HepG2 (cell line): ENCODE measurements around the gene HTR2A. TPM values are rescaled to one million over a fixed set of nuclear protein-coding genes. Genes with fewer than 3 reads are reported as not detected.

Source experiments
- ARNT ChIP-seq: fragments of 450-650 bp; IDR thresholded peaks from 2 replicates; pipeline ENCODE4 v1.6.1; 2017
- CBX1 ChIP-seq: IDR thresholded peaks from one replicate; pipeline ENCODE4 v1.6.1; 2016; ENCODE audit warnings: antibody characterized with exemption, low read depth
- CC2D1A ChIP-seq: sonication (generic); formaldehyde crosslinking; IDR thresholded peaks from 2 replicates; pipeline ENCODE4 v1.8.1; 2023; ENCODE audit warnings: mild to moderate bottlenecking, missing genetic modification reagents
- CENPT ChIP-seq: sonication (generic); formaldehyde crosslinking; IDR thresholded peaks from 2 replicates; pipeline ENCODE4 v1.8.0; 2022; ENCODE audit warnings: low read depth, mild to moderate bottlenecking, moderate library complexity, missing genetic modification reagents
- MAFK ChIP-seq, 2 experiments: IDR thresholded peaks in 1 of 2; conservative IDR thresholded peaks in 1 of 2; 2 replicates each; pipeline ENCODE4 v1.6.1; 2011; ENCODE audit warnings: improper control_type of control experiment in 2 of 2, low read length in 2 of 2
- RNF2 ChIP-seq: fragments of 450-650 bp; conservative IDR thresholded peaks from 2 replicates; pipeline ENCODE4 v1.6.1; 2016; ENCODE audit warnings: low read depth
- SALL1 ChIP-seq: sonication (generic); formaldehyde crosslinking; IDR thresholded peaks from 2 replicates; pipeline ENCODE4 v1.8.0; 2022; ENCODE audit warnings: mild to moderate bottlenecking, missing genetic modification reagents
- ZFX ChIP-seq: sonication (generic); formaldehyde crosslinking; IDR thresholded peaks from 2 replicates; pipeline ENCODE4 v1.4.0; 2020; ENCODE audit warnings: mild to moderate bottlenecking, low read depth, missing genetic modification reagents, moderate library complexity
- ZFY ChIP-seq: sonication (generic); formaldehyde crosslinking; IDR thresholded peaks from 2 replicates; pipeline ENCODE4 v1.4.0; 2020; ENCODE audit warnings: missing genetic modification reagents
- ZNF235 ChIP-seq: sonication (generic); formaldehyde crosslinking; IDR thresholded peaks from 2 replicates; pipeline ENCODE4 v1.8.1; 2023; ENCODE audit warnings: mild to moderate bottlenecking, missing genetic modification reagents, borderline replicate concordance
- ZNF274 ChIP-seq: sonication (generic); formaldehyde crosslinking; IDR thresholded peaks from 2 replicates; pipeline ENCODE4 v1.5.1; 2020; ENCODE audit warnings: mild to moderate bottlenecking, missing genetic modification reagents
- ZNF496 ChIP-seq: sonication (generic); formaldehyde crosslinking; IDR thresholded peaks from 2 replicates; pipeline ENCODE4 v1.8.1; 2023; ENCODE audit warnings: mild to moderate bottlenecking, moderate library complexity, missing genetic modification reagents; ENCODE audit not compliant: insufficient replicate concordance
- ZNF777 ChIP-seq: sonication (generic); formaldehyde crosslinking; IDR thresholded peaks from 2 replicates; pipeline ENCODE4 v1.4.0; 2020; ENCODE audit warnings: missing genetic modification reagents
- ZNF781 ChIP-seq: sonication (generic); formaldehyde crosslinking; IDR thresholded peaks from 2 replicates; pipeline ENCODE4 v1.5.1; 2020; ENCODE audit warnings: borderline replicate concordance, mild to moderate bottlenecking, missing genetic modification reagents; ENCODE audit errors: not compliant biosample characterization
- ZNF879 ChIP-seq: sonication (generic); formaldehyde crosslinking; IDR thresholded peaks from 2 replicates; pipeline ENCODE4 v1.8.1; 2023; ENCODE audit warnings: missing genetic modification reagents
- polyA plus RNA-seq, 8 experiments: library from polyadenylated mRNA; depleted of rRNA in 3 of 8; stranded (reverse) in 7 of 8; unstranded in 1 of 8; fragments of >200 nt; fragmentation: Illumina TruSeq in 4 of 8; extraction: Trizol in 4 of 8; gene quantifications; 2 replicates each; pipeline versions ENCODE4 v1.2.1 to v1.2.3, GENCODE V29; 2011 to 2016; ENCODE audit warnings: low read depth in 4 of 8, missing spikeins in 1 of 8, mixed read lengths in 1 of 8; ENCODE audit not compliant: insufficient read depth in 1 of 8
- total RNA-seq, 5 experiments: library from RNA; depleted of rRNA; stranded (reverse); fragments of >200 nt; fragmentation: Illumina TruSeq; extraction: Trizol; gene quantifications; 2 replicates each; pipeline ENCODE4 v1.2.3, GENCODE V29; 2016; ENCODE audit warnings: low read depth in 1 of 5
- TF ChIP-seq, protein P1 (sequence below): sonication (generic); formaldehyde crosslinking; IDR thresholded peaks from 2 replicates; pipeline ENCODE4 v1.8.1; 2023; ENCODE audit warnings: missing genetic modification reagents, mild to moderate bottlenecking, borderline replicate concordance
- TF ChIP-seq, protein P2 (sequence below): IDR thresholded peaks from 2 replicates; pipeline ENCODE4 v1.6.1; 2016; ENCODE audit warnings: mild to moderate bottlenecking
- TF ChIP-seq, protein P3 (sequence below): sonication (generic); formaldehyde crosslinking; IDR thresholded peaks from 2 replicates; pipeline ENCODE4 v1.4.0; 2020; ENCODE audit warnings: low read depth, missing genetic modification reagents
- TF ChIP-seq, protein P4 (sequence below): sonication (generic); formaldehyde crosslinking; IDR thresholded peaks from 2 replicates; pipeline ENCODE4 v1.5.0; 2020; ENCODE audit warnings: missing genetic modification reagents
- TF ChIP-seq, protein P5 (sequence below): sonication (generic); formaldehyde crosslinking; IDR thresholded peaks from 2 replicates; pipeline ENCODE4 v1.8.0; 2023; ENCODE audit warnings: mild to moderate bottlenecking, missing genetic modification reagents
- TF ChIP-seq, protein P6 (sequence below): sonication (generic); formaldehyde crosslinking; IDR thresholded peaks from 2 replicates; pipeline ENCODE4 v1.4.0; 2020; ENCODE audit warnings: mild to moderate bottlenecking, missing genetic modification reagents

HTR2A gene
- total and polyA plus RNA-seq, 2 of the 13 experiments (the other 11 are each of a cell fraction or from before 2014, with no cell fraction given), result not detected

DNA sequence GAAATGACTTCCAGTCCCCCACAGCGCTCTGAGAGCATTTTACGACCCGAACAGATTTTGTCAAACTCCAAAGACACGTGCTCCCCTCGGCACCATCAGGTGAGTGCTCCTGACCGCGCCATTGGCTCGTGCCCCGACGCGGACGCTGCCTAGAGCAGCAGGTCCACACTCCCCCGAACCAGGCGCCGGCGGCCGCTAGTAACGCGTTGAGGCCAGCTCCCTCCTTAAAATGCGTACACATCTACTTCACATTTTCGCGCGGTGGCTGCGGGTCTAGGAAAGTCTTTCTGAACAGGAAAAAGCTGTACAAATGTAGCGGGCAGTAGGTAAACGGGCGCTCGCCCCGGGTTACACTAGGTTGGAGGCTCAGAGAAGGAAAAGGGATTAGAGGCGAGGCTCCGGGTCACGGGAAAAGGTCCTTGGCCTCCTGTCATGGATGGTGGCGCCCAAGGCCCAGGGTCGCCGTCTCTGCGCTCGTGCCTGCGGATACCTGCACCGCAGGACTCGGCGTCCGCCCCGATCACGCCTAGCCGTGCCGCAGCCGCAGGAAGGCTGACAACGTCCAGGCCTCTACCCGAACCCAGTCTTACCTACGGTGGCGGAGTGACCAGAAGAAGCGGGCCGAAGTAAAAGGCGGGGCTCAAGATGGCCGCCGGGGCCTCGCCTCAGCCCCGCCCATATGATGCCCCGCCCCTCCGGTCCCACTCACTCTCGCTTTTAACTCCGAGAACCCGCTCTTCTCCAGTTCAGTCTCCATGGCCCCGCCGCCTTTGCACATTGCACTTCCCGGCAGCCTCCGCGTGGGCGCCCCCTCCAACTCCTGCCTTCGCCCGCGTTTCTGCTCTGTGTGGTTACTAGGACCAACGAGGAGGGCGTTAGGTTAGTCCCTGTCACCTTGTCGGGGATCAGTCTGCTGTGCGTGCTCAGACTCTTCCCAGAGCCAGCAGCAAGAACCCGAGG, 100.1 kb downstream of the HTR2A start, which contains the start of gene ESD (continued):
- TF ChIP-seq ZFX (CRISPR knock-in tag) (peak; percentile 98), MAFK (conservative IDR thresholded peaks at IDR 0.05 in 1 of 2, IDR thresholded peaks at IDR 0.05 in 1 of 2; ENCODE audit: low read length in 2 of 2) (no peak), ZNF781 (peak; percentile 79), SALL1 (peak; percentile 74), ZFY (CRISPR knock-in tag) (peak; percentile 98), ARNT (no peak), ZNF496 (CRISPR knock-in tag) (no peak), CENPT (CRISPR knock-in tag) (no peak), ZNF235 (CRISPR knock-in tag) (peak; percentile 55; the same call in 1 of the 2 replicates), CBX1 (no peak), ZNF274 (CRISPR knock-in tag) (peak; percentile 81), RNF2 (peak; percentile 83), CC2D1A (no peak), ZNF777 (CRISPR knock-in tag) (peak; percentile 70; the same call in 1 of the 2 replicates), ZNF879 (CRISPR knock-in tag) (peak; percentile 76; the same call in 1 of the 2 replicates)
- TF ChIP-seq, protein P1, sequence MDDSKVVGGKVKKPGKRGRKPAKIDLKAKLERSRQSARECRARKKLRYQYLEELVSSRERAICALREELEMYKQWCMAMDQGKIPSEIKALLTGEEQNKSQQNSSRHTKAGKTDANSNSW (CRISPR knock-in tag), result peak; percentile 73; the same call in 1 of the 2 replicates
- TF ChIP-seq, protein P2, sequence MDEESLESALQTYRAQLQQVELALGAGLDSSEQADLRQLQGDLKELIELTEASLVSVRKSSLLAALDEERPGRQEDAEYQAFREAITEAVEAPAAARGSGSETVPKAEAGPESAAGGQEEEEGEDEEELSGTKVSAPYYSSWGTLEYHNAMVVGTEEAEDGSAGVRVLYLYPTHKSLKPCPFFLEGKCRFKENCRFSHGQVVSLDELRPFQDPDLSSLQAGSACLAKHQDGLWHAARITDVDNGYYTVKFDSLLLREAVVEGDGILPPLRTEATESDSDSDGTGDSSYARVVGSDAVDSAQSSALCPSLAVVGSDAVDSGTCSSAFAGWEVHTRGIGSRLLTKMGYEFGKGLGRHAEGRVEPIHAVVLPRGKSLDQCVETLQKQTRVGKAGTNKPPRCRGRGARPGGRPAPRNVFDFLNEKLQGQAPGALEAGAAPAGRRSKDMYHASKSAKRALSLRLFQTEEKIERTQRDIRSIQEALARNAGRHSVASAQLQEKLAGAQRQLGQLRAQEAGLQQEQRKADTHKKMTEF (CRISPR knock-in tag), result peak; percentile 81
- TF ChIP-seq, protein P3, sequence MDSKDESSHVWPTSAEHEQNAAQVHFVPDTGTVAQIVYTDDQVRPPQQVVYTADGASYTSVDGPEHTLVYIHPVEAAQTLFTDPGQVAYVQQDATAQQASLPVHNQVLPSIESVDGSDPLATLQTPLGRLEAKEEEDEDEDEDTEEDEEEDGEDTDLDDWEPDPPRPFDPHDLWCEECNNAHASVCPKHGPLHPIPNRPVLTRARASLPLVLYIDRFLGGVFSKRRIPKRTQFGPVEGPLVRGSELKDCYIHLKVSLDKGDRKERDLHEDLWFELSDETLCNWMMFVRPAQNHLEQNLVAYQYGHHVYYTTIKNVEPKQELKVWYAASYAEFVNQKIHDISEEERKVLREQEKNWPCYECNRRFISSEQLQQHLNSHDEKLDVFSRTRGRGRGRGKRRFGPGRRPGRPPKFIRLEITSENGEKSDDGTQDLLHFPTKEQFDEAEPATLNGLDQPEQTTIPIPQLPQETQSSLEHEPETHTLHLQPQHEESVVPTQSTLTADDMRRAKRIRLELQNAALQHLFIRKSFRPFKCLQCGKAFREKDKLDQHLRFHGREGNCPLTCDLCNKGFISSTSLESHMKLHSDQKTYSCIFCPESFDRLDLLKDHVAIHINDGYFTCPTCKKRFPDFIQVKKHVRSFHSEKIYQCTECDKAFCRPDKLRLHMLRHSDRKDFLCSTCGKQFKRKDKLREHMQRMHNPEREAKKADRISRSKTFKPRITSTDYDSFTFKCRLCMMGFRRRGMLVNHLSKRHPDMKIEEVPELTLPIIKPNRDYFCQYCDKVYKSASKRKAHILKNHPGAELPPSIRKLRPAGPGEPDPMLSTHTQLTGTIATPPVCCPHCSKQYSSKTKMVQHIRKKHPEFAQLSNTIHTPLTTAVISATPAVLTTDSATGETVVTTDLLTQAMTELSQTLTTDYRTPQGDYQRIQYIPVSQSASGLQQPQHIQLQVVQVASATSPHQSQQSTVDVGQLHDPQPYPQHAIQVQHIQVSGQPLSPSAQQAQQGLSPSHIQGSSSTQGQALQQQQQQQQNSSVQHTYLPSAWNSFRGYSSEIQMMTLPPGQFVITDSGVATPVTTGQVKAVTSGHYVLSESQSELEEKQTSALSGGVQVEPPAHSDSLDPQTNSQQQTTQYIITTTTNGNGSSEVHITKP (CRISPR knock-in tag), result peak; percentile 35; the same call in 1 of the 2 replicates
- TF ChIP-seq, protein P4, sequence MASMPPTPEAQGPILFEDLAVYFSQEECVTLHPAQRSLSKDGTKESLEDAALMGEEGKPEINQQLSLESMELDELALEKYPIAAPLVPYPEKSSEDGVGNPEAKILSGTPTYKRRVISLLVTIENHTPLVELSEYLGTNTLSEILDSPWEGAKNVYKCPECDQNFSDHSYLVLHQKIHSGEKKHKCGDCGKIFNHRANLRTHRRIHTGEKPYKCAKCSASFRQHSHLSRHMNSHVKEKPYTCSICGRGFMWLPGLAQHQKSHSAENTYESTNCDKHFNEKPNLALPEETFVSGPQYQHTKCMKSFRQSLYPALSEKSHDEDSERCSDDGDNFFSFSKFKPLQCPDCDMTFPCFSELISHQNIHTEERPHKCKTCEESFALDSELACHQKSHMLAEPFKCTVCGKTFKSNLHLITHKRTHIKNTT, result no peak
- TF ChIP-seq, protein P5, sequence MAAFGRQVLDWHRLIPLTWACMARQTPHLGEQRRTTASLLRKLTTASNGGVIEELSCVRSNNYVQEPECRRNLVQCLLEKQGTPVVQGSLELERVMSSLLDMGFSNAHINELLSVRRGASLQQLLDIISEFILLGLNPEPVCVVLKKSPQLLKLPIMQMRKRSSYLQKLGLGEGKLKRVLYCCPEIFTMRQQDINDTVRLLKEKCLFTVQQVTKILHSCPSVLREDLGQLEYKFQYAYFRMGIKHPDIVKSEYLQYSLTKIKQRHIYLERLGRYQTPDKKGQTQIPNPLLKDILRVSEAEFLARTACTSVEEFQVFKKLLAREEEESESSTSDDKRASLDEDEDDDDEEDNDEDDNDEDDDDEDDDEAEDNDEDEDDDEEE (CRISPR knock-in tag), result peak; percentile 78
- TF ChIP-seq, protein P6, sequence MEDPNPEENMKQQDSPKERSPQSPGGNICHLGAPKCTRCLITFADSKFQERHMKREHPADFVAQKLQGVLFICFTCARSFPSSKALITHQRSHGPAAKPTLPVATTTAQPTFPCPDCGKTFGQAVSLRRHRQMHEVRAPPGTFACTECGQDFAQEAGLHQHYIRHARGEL (CRISPR knock-in tag), result no peak; the same call in 1 of the 2 replicates
